Duodenal mucosa (tissue), 2 donors: ENCODE data around the gene ERBB4.

Experiments
- H3K27ac ChIP-seq: one replicate; pipeline ENCODE4 v1.7.0; 2013; ENCODE audit warnings: low read depth, low read length
- H3K27me3 ChIP-seq, 2 donors: one replicate each; pipeline ENCODE4 v1.7.0; 2013; ENCODE audit warnings: low read length in 2 of 2, control low read depth in 1 of 2; ENCODE audit not compliant: insufficient read depth in 2 of 2, control insufficient read depth in 1 of 2
- H3K36me3 ChIP-seq, 2 donors: one replicate each; pipeline ENCODE4 v1.7.0; 2013; ENCODE audit warnings: low read length in 2 of 2, control low read depth in 1 of 2; ENCODE audit not compliant: insufficient read depth in 2 of 2, control insufficient read depth in 1 of 2
- H3K4me1 ChIP-seq, 2 donors: one replicate each; pipeline ENCODE4 v1.7.0; 2013; ENCODE audit warnings: low read length in 2 of 2, control low read depth in 1 of 2; ENCODE audit not compliant: insufficient read depth in 2 of 2, control insufficient read depth in 1 of 2
- H3K4me3 ChIP-seq, 2 donors: one replicate each; pipeline ENCODE4 v1.7.0; 2013; ENCODE audit warnings: low read length in 2 of 2, low read depth in 1 of 2
- H3K9ac ChIP-seq, 2 donors: one replicate each; pipeline ENCODE4 v1.7.0; 2013; ENCODE audit warnings: low read length in 2 of 2, low read depth in 1 of 2
- H3K9me3 ChIP-seq, 2 donors: one replicate each; pipeline ENCODE4 v1.7.0; 2013; ENCODE audit warnings: low read length in 2 of 2, control low read depth in 1 of 2; ENCODE audit not compliant: control insufficient read depth in 1 of 2

Gene ERBB4

DNA sequence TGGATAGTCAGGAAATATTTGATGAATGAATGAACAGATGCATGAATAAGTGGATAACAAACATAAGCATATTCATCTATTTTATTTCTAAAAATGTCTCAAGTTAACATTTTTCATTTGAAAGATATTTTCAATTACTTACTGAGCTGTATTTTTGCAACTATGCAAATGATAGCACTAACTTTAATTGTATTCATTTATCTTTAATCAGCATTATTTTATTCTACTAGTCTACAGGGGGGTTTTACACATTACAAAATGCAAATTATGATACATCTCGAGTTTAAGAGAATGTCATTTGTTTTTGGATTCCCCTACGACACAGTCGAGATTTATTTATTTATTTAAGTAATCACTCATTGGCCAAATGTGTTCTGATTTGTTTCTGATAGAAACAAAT is 530.6 kb downstream of the ERBB4 start:
- H3K4me3 ChIP-seq = no peak overlapping the region

DNA sequence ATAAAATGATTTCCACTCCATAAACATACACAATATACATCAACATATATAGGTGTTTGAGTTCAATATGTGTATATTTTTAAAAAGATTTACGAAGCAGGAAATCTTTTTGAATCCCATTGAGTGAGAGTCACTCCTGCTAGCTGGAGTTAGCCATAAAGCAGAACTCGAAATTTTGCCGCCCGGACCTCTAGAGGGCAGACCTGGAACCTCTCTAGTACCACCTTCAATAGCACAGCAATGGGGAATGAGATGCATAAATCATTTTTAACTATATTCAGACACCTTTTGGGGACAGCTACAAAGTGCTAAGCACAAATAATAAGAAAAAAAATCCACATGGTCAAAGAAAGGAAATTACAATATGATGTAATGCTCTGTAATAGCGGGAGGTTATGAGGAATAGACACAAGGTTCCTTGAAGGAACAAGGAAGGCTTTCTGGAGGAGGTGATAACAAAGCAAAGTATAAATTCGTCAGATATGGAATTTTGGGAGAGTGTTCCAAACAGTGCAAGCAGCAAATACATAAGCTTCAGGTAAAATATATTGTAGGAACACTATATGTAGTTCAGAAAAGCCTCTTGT is 533.4 kb downstream of the ERBB4 start:
- no peaks in the 10 kb centered on the region for H3K9me3 ChIP-seq
- no peaks in the 10 kb centered on the region for H3K36me3 ChIP-seq
- no peak overlapping the region for H3K27ac ChIP-seq
- H3K27me3 ChIP-seq = no peaks in the 10 kb centered on the region
- no peaks in the 10 kb centered on the region for H3K4me1 ChIP-seq
- no peak overlapping the region for H3K9ac ChIP-seq
- no peak overlapping the region for H3K4me3 ChIP-seq

More for the DNA sequence above, 530.6 kb downstream of the ERBB4 start:
- Histone ChIP-seq H3K27ac (no peak overlapping the region), H3K4me1 (no peaks in the 10 kb centered on the region), H3K27me3 (no peaks in the 10 kb centered on the region), H3K36me3 (no peaks in the 10 kb centered on the region), H3K9ac (no peak overlapping the region), H3K9me3 (no peaks in the 10 kb centered on the region)

DNA sequence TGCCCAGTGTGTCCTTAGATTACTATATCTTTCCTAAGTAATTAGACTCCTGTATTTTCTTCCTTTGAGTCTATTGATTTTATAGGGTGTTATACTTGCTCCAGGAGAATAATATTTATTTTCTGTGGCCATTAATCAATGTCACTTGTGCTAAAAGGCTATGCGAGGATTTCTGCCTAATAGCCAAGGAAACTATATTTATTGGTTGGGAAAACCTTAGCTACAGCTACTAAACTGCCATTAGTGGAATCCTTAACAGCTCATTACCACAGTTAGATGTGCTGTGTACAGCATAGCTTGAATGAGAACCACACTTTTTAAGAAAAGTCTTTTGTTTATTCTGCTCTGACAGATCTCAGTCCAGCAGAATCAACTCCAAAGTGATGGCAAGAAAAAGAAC is 537.3 kb downstream of the ERBB4 start:
- H3K4me1 ChIP-seq = no peaks in the 10 kb centered on the region

DNA sequence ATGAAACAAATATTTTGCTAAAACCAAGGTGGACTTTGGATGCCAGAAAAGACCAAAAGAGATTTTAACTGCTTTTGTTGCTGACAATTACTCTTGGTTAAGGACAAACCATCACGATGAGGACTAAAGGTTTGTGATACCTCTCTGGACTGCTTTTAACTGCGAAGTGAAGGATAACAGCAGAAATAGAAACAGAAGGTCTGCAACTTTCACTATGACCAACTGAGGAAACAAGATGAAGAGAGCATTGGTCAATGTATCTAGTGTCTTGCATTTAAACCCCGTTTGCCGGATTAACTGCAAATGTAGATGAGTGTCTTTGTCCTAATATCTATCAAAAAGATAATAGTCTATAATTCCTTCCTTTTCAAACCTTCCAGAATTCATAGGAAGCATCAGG is 541.7 kb downstream of the ERBB4 start:
- Histone ChIP-seq H3K36me3 (no peaks in the 10 kb centered on the region), H3K27me3 (no peaks in the 10 kb centered on the region), H3K9ac (no peak overlapping the region), H3K4me3 (no peak overlapping the region), H3K9me3 (no peaks in the 10 kb centered on the region), H3K4me1 (no peaks in the 10 kb centered on the region), H3K27ac (no peak overlapping the region)

More for the DNA sequence above, 537.3 kb downstream of the ERBB4 start:
- Histone ChIP-seq H3K27ac (no peak overlapping the region), H3K4me3 (no peak overlapping the region), H3K27me3 (no peaks in the 10 kb centered on the region), H3K9ac (no peak overlapping the region), H3K36me3 (no peaks in the 10 kb centered on the region), H3K9me3 (no peaks in the 10 kb centered on the region)

DNA sequence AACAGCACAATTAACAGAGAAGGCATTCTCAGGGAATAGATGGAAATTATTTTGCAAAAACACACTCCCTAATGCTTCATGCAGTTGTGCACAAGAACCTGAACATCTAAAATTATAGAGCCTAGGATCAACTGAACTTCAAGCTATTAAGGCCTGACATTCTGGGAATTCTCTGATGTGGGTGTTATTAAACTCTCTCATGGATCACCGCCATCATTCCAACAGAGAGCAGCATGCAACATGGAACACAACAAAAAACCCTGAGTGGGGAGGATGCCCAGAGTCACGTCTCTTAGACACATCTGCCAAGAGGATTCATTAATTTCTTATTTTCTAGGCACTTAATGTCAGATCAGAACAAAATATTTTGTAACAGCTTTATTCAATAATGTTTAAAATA is 543.8 kb downstream of the ERBB4 start:
- no peak overlapping the region for H3K9ac ChIP-seq
- no peaks in the 10 kb centered on the region for H3K27me3 ChIP-seq
- no peak overlapping the region for H3K4me3 ChIP-seq
- no peaks in the 10 kb centered on the region for H3K4me1 ChIP-seq
- no peaks in the 10 kb centered on the region for H3K36me3 ChIP-seq
- H3K9me3 ChIP-seq = no peaks in the 10 kb centered on the region
- H3K27ac ChIP-seq = no peak overlapping the region

DNA sequence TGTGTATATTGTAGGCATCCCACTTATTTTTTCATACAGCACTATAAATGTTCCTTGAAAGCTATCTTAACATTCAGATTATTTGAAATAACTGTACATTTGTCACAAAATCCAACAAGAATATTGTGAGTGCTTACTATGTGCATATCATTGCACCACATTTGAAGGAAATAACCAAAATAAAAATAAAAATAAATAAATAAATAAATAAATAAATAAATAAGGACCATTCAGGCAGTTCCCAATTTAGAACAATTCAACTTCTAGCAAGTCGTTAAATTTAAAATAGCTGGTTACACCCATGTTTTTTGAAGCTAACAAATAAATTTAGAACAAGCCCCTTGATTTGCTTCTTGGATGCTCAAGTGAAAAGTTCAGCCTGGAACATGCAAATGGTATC is 548.3 kb downstream of the ERBB4 start:
- H3K4me1 ChIP-seq = no peaks in the 10 kb centered on the region
- no peaks in the 10 kb centered on the region for H3K9me3 ChIP-seq
- no peaks in the 10 kb centered on the region for H3K27me3 ChIP-seq
- H3K4me3 ChIP-seq = no peak overlapping the region
- no peaks in the 10 kb centered on the region for H3K36me3 ChIP-seq
- no peak overlapping the region for H3K9ac ChIP-seq
- H3K27ac ChIP-seq = no peak overlapping the region

DNA sequence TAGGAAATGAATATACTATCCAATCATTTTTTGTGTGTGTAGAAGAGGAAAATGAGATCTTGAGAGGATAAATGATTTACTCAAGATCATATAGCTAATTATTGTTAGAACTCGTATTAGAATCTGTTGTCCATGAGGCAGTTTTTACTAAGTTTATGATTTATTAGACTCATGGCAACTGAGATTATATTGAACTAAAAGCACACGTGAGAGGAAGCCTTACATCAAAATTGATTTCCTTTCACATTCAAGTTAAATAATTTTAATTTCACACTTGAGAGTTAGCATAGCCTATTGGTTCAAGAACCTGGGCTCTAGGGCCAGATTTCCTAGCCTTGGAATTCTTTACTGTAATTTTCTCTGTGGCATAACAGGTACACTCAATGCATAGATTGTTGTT is 552.3 kb downstream of the ERBB4 start:
- Histone ChIP-seq H3K27me3 (no peaks in the 10 kb centered on the region), H3K4me1 (no peaks in the 10 kb centered on the region), H3K27ac (no peak overlapping the region), H3K36me3 (no peaks in the 10 kb centered on the region), H3K9ac (no peak overlapping the region), H3K9me3 (no peaks in the 10 kb centered on the region), H3K4me3 (no peak overlapping the region)

DNA sequence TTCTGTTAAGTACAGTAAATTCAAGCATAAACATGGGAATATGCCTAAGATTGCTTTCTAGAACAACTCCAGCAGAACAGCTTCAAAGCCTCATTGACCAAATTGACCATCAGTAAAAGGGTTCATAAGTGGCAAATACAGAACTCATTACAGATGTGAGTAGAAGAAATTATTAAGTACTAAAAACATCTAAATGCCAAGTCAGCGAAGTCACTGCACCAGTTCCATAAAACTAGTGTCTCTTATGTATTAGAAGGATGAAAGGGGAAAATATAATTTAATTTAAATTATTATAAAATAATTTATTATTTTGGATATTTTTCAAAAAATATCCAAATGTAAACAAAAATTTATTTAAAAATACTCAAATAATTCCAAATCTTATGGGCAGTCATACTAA is 553.2 kb downstream of the ERBB4 start:
- Histone ChIP-seq H3K4me1 (no peaks in the 10 kb centered on the region), H3K27ac (no peak overlapping the region), H3K27me3 (no peaks in the 10 kb centered on the region), H3K9me3 (no peaks in the 10 kb centered on the region), H3K4me3 (no peak overlapping the region), H3K36me3 (no peaks in the 10 kb centered on the region), H3K9ac (no peak overlapping the region)

DNA sequence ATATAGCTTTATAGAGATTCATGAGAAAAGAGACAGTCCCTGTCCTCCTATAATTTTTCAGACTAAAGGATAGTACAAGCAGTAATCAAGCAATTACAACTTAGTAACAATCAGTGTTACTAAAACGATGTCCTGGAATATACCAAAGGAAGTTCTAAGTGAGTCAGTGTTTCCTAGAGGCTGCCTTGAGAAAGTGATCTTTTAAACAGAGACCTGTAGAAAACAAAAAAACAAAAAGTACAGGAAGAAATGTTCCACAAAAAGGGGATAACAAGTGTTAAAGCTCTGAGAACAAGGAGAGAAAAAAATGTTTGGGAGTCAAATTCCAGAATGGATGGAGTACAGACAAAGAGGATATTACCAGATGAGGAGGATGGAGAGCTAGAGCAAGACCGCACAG is 556.4 kb downstream of the ERBB4 start:
- H3K4me1 ChIP-seq = no peaks in the 10 kb centered on the region
- H3K9ac ChIP-seq = no peak overlapping the region
- H3K4me3 ChIP-seq = no peak overlapping the region
- H3K27ac ChIP-seq = no peak overlapping the region
- no peaks in the 10 kb centered on the region for H3K9me3 ChIP-seq
- H3K36me3 ChIP-seq = no peaks in the 10 kb centered on the region
- H3K27me3 ChIP-seq = no peaks in the 10 kb centered on the region

DNA sequence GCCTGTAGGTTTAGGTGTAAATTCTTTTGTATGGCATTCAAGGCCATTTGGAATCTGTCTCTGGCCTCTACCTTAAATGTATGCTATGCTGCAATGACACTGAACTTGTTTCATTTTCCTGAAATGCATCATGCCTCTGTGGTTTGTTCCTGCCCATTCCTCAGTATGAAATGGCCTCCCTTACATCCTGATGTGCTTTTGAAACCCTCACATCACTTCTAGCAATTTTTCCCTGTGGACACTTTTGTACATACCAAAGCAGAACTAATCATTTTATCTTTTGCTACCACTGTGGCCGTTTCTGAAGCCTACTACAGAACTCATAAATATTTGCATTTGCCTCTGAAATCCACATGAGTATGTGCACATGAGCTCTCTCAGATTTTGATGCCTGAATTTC is 557.2 kb downstream of the ERBB4 start:
- H3K36me3 ChIP-seq = no peaks in the 10 kb centered on the region

DNA sequence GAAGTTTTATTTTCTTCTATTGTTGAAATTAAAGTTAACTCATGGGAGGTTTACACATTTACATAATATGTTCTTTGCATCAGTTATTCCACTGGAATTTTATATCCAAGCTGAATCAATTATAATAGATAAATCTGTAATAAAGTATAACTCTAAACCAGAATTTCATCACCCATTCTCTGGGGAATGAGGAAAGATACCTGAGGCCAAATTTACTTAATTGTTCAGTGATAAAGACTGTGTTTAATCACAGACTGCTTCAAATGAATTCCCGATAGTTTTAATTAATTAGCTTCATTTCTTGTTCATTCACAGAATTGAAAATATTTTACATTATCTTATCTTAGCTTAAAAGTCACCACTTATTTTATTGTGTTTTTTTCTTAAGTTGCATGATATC is 562.5 kb downstream of the ERBB4 start:
- H3K27ac ChIP-seq = no peak overlapping the region
- H3K9ac ChIP-seq = no peak overlapping the region
- H3K27me3 ChIP-seq = no peaks in the 10 kb centered on the region
- H3K4me3 ChIP-seq = no peak overlapping the region
- H3K36me3 ChIP-seq = no peaks in the 10 kb centered on the region
- H3K4me1 ChIP-seq = no peaks in the 10 kb centered on the region
- H3K9me3 ChIP-seq = no peaks in the 10 kb centered on the region

More for the DNA sequence above, 557.2 kb downstream of the ERBB4 start:
- Histone ChIP-seq H3K9me3 (no peaks in the 10 kb centered on the region), H3K27me3 (no peaks in the 10 kb centered on the region), H3K9ac (no peak overlapping the region), H3K4me3 (no peak overlapping the region), H3K27ac (no peak overlapping the region), H3K4me1 (no peaks in the 10 kb centered on the region)
